Islet precursor cell (in vitro differentiated cells): ENCODE data around the gene GK2.

Experiments used
- DNase-seq: peaks from one replicate; pipeline ENCODE4 v3.0.0-alpha.2; 2018

Gene GK2

GRCh38 chr4:79408063-79408462 lies at the start of gene GK2:
TSS of gene GK2 (minus strand) at chr4:79408228. CDS start at chr4:79408200, 28 bp downstream.
- no peak for DNase-seq

DNA sequence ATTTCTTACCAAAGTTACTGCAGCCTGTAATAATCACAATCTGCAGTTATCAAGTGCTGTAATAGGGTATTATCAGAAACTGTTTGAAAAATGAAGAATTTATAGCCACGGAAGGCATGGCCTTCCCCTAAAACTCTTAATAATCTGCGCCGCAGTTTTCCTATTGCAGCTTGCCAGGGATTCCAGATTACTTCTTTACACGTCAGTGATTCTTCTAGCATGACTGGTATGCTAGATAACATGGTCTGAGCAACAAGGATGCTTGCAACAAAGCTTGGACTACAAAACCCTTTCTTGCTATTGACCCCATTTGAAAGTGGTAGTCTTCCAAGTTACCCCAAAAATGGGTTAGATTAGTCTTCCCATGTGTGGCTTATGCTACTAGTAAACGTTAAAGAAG lies 47.2 kb upstream of the GK2 start:
- DNase-seq: no peak

GRCh38 chr4:79454656-79455055 lies 46.6 kb upstream of the GK2 start:
- DNase-seq: peak; percentile 51

DNA sequence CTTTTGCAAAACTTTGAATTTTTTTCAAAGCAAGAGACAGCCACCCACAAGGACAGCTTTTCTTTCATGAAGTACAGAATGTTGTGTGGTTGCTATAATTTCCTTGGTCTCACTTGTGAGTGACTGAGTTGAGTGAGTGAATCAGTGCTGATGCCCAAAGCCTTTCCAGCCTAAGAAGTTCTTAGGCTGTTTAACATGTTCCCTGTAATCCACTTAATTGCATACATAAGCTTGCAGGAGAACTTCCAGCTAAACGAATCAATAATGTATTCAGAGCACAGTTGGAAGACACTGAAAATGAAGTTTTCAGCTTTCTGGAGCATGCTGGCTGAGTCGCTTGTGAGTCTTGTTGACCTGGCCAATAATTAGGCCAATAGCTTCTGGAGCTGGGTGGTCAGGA lies 42.0 kb upstream of the GK2 start:
- DNase-seq: no peak

DNA sequence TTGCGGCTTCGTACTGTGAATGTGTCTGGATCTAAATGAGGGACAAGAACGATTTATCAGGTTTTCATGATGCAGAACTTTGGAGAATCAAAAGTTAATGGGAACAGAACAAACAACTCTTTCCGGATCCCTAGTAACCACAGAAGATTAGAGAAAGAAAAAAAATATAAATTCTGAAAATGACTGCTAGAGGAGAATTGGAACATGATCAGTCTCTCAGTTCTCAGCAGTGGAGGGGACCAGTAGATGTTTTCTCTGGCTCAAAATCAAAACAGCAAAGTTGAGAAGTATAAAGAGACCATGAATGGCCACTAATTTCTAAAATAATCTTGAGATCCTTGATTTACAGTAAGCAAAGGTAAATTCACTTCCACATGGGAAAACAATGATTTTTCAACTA lies 38.1 kb upstream of the GK2 start:
- DNase-seq: no peak

DNA sequence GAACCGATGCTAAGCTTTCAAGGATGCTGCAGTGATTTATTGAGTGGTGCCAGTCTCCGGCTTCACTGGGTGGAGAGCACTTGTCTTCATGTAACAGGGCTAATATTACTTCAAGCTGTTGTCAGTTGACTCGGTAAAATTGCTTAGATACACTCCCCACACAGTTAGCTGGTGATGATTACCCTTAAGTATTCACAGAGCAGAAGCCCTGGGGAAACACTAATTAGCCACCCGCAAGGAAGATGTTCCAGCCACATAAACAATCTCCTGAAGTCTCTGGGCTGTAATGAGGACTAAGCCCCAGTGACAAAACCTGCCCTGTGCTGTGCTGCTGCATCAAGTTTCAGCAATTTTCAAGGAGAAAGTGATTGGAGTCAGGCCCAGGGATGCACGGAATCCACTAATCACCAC lies 37.3 kb upstream of the GK2 start:
- DNase-seq: peak; percentile 89

DNA sequence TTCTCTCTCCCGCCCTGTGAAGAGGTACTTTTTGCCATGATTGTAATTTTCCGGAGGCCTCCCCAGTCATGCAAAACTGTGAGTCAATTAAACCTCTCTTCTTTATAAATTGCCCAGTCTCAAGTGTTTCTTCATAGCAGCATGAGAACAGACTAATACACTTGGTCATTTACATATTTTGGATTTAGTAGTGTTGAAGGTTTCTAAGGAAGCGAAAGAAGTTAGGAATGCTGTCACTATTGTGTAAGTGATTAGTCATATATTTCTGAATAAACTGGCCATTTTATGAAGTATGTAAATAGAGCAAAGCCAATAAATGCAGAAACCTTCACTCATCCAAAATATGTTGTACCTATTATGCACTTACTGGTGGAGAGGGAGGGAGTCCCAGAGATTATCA lies 34.4 kb upstream of the GK2 start:
- DNase-seq: no peak

GRCh38 chr4:79439489-79439888 lies 31.5 kb upstream of the GK2 start:
- DNase-seq: no peak

DNA sequence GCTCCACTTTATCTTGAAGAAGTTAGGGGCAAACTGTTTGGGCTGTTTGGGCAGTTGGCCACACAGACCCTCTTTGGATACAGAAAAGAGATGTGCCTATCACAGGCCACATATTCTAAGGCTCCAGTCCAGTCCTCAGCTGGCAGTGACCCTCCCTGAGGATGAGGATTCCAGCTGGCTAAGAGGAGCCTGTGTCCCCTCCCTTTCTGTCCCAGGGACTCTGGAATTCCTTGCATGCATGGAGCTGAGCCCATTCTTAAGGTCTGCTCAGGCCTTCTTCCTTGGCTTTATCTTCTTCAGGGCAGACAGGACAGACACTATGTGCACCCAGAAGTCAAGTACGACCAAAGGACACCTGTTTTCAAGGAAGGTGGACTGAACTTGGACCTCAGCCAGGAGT lies 23.8 kb upstream of the GK2 start:
- no peak for DNase-seq

- no peak for DNase-seq
Measured at GRCh38 chr4:79429113-79429903, 21.3 kb upstream of the GK2 start.

GRCh38 chr4:79426989-79427388 lies 19.0 kb upstream of the GK2 start:
- DNase-seq: no peak

DNA sequence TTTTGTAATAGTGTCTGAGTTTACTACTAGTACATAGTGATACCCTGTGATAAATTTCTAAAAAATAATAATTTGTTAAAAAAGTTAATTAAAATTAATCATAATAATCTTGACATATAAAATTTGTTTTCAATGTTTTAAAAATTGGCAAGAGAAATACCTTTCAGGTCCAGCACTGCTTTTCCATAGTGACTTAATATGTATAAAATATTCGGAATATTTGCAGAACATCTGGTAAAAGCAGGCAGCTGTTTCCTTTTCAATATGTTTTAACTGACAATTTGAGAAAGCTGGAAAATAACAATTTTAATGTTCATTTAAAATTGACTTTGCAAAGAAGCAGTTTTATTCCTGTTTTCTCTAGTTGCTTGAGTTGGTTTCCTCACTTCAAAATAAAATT lies 17.6 kb upstream of the GK2 start:
- DNase-seq: no peak

- DNase-seq: no peak
Measured at GRCh38 chr4:79421483-79421882, 13.5 kb upstream of the GK2 start.

GRCh38 chr4:79413886-79414285 lies 5.9 kb upstream of the GK2 start:
- DNase-seq: no peak

- DNase-seq: no peak
Measured at GRCh38 chr4:79413032-79413885, 5.2 kb upstream of the GK2 start.

GRCh38 chr4:79404666-79405065 lies 3.4 kb downstream of the GK2 start:
- no peak for DNase-seq

DNA sequence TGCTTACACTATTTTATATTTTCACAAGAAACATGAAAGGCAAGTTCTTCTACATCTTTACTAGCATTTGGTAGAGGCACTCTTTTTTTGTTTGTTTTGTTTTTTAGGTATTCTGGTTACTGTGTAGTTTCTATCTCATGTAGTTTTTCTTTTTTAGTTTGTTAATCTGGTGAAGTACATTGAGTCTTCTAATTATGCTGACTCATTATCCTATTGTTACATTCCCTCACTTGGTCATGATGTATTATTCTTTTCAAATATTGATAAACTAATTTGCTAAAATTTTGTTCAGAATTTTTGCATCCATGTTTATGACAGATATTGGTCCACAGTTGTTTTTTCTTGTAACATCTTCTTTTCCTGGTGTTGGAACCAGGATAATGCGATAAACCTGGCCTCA lies 4.7 kb downstream of the GK2 start:
- no peak for DNase-seq

- no peak for DNase-seq
Measured at GRCh38 chr4:79402332-79402851, 5.6 kb downstream of the GK2 start.

- DNase-seq: no peak
Measured at GRCh38 chr4:79399076-79399475, 9.0 kb downstream of the GK2 start.

GRCh38 chr4:79397951-79398350 lies 10.1 kb downstream of the GK2 start:
- no peak for DNase-seq

DNA sequence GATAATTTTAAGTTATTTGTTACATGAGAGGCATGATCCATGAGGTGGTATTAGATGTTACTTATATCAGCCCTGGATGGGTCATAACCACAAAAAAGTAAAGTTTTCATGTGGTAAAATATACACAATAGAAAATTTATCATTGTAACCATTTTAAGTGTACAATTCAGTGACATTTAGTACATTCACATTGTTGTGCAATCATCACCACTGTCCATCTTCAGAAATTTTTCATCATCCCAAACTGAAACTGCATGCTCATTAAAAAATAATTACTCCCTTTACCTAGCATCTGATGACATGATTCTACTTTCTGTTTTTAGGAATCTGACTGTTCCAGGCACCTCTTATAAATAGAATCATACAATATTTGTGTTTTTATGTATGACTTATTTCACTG lies 11.2 kb downstream of the GK2 start:
- DNase-seq: no peak

DNA sequence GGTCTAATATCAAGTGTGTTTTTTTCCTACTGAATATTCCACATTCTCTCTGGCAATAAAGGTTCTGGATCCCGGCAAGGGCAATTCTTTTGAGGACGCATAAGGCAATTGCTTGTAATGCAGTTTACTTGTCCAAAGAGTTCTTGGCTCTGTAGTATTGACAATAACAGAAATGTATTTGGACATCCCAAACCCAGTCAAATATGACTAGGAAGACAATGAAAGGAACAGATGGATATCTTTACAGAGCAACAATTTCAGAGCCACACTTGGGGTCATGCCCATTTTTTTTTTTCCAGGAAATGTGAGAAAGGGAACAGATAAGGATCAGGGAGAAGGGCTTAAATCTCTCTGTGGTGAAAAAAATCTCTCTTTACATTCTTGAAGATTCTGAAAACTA lies 12.2 kb downstream of the GK2 start:
- DNase-seq: no peak

- DNase-seq: no peak
Measured at GRCh38 chr4:79390890-79391289, 17.1 kb downstream of the GK2 start.

- DNase-seq: no peak
Measured at GRCh38 chr4:79385641-79386040, 22.4 kb downstream of the GK2 start.
